K562 (cell line): Measurements from ENCODE around the gene SEC22A. TPM values are rescaled to one million over a fixed set of nuclear protein-coding genes. Genes with fewer than 3 reads are reported as not detected.

ENCODE experiments used
- ATAC-seq: fragments of 200-7000 bp; cut with Tn5 transposase; 3 replicates; pipeline ENCODE4 v1.9.1; 2020; ENCODE audit warnings: moderate library complexity
- BruUV-seq: library from RNA; stranded (reverse); fragments of 400-500 nt; replicated peaks from 2 replicates; lab custom pipeline; 2021; lab: Mats Ljungman, UMichigan
- CTCF ChIA-PET: fragments of 300-600 bp; formaldehyde crosslinking; extraction: SDS; loops from one replicate; lab custom pipeline; 2021; ENCODE audit warnings: low intra/inter-chr PET ratio; lab: Yijun Ruan, JAX
- POLR2A ChIA-PET: fragments of 300-600, 350-650 bp; sonication (Branson Sonifier 250); formaldehyde crosslinking; extraction: SDS; loops from one replicate; lab custom pipeline; 2021; ENCODE audit warnings: antibody characterized with exemption, inconsistent platforms; lab: Yijun Ruan, JAX
- DNase-seq, 4 experiments: peaks; one replicate each; pipeline versions ENCODE4 v3.0.0 to v3.0.0-alpha.2; 2011 to 2018; ENCODE audit warnings: low spot score in 3 of 4, mixed read lengths in 3 of 4; ENCODE audit errors: extremely low read depth in 1 of 4
- FAIRE-seq: peaks from 2 replicates; lab custom pipeline; 2011; peaks lifted over from hg19 to GRCh38; lab: Jason Lieb, UNC
- H2AFZ ChIP-seq: 2 replicates; pipeline ENCODE4 v1.6.0; 2011; ENCODE audit warnings: low read depth, low read length, control low read depth, inconsistent platforms
- H3K27ac ChIP-seq: fragments of 200-600 bp; 3 replicates; pipeline ENCODE4 v1.8.0; 2011; ENCODE audit warnings: low read depth, mild to moderate bottlenecking, control low read depth, inconsistent platforms, low read length, moderate library complexity, mixed read lengths; ENCODE audit errors: extremely low read depth
- H3K27me3 ChIP-seq, 2 experiments: fragments of 300-600 bp in 1 of 2; 2 replicates in 1 of 2; 3 replicates in 1 of 2; pipeline versions ENCODE4 v1.6.0 to v1.8.0; 2011; ENCODE audit warnings: inconsistent platforms in 2 of 2, low read length in 2 of 2, mild to moderate bottlenecking in 1 of 2, mixed read lengths in 1 of 2, moderate library complexity in 1 of 2; ENCODE audit not compliant: control insufficient read depth in 2 of 2, insufficient read depth in 2 of 2
- H3K36me3 ChIP-seq: fragments of 300-600 bp; 3 replicates; pipeline ENCODE4 v1.8.0; 2011; ENCODE audit warnings: mild to moderate bottlenecking, low read length, inconsistent platforms; ENCODE audit not compliant: control insufficient read depth, insufficient read depth
- H3K4me1 ChIP-seq, 2 experiments: fragments of 200-600 bp in 1 of 2; replicated peaks in 1 of 2; 2 replicates in 1 of 2; 3 replicates in 1 of 2; pipeline versions ENCODE4 v1.5.1 to v1.8.0; 2011; ENCODE audit warnings: inconsistent platforms in 2 of 2, low read length in 2 of 2, mild to moderate bottlenecking in 1 of 2, mixed read lengths in 1 of 2, moderate library complexity in 1 of 2; ENCODE audit not compliant: control insufficient read depth in 2 of 2, insufficient read depth in 2 of 2
- H3K4me2 ChIP-seq: 2 replicates; pipeline ENCODE4 v1.6.1; 2011; ENCODE audit warnings: low read length, control low read depth, inconsistent platforms, mixed read lengths; ENCODE audit not compliant: insufficient read depth
- H3K4me3 ChIP-seq: fragments of 200-600 bp; sonication (generic), shearing (Covaris generic); 2 replicates; pipeline ENCODE4 v1.5.1; 2016; ENCODE audit warnings: control low read depth, inconsistent platforms
- H3K79me2 ChIP-seq: fragments of 200-600 bp; 3 replicates; pipeline ENCODE4 v1.8.0; 2011; ENCODE audit warnings: low read length, inconsistent platforms; ENCODE audit not compliant: control insufficient read depth, insufficient read depth
- H3K9ac ChIP-seq, 2 experiments: 2 replicates each; pipeline versions ENCODE4 v1.6.0 to v1.6.1; 2011; ENCODE audit warnings: low read depth in 2 of 2, low read length in 2 of 2, control low read depth in 1 of 2, inconsistent platforms in 1 of 2, mild to moderate bottlenecking in 1 of 2, mixed read lengths in 1 of 2; ENCODE audit not compliant: insufficient read depth in 1 of 2
- H3K9me1 ChIP-seq: one replicate; pipeline ENCODE4 v1.6.0; 2011; ENCODE audit warnings: inconsistent platforms, mild to moderate bottlenecking, low read length, moderate library complexity; ENCODE audit not compliant: control insufficient read depth, insufficient read depth
- H3K9me3 ChIP-seq: replicated peaks from 2 replicates; pipeline ENCODE4 v1.5.1; 2011; ENCODE audit warnings: low read depth, low read length, inconsistent platforms; ENCODE audit not compliant: control insufficient read depth, insufficient read depth
- H4K20me1 ChIP-seq: replicated peaks from 2 replicates; pipeline ENCODE4 v1.6.1; 2011; ENCODE audit warnings: low read length, inconsistent platforms, mixed read lengths; ENCODE audit not compliant: control insufficient read depth, insufficient read depth
- ETS2 ChIP-seq: IDR thresholded peaks from 2 replicates; pipeline ENCODE4 v1.6.1; 2016; ENCODE audit warnings: borderline replicate concordance, missing genetic modification characterization, mild to moderate bottlenecking, moderate library complexity, missing compliant biosample characterization; ENCODE audit not compliant: poor library complexity, severe bottlenecking
- REST ChIP-seq, 2 experiments: fragments of 450-650 bp; formaldehyde crosslinking in 1 of 2; IDR thresholded peaks; 2 replicates each; pipeline versions ENCODE4 v1.4.0 to v1.6.1; 2014 to 2020; ENCODE audit warnings: mild to moderate bottlenecking in 2 of 2, borderline replicate concordance in 1 of 2, low read depth in 1 of 2
- ZBTB7A ChIP-seq: IDR thresholded peaks from 2 replicates; pipeline ENCODE4 v1.6.1; 2011; ENCODE audit warnings: low read depth, mild to moderate bottlenecking, low read length, moderate library complexity, borderline replicate concordance; ENCODE audit not compliant: control insufficient read depth
- WGBS: fragments of 100-300 bp; shearing (Covaris generic); methylation state at CpG from one replicate; pipeline ENCODE4 v1.1.6; 2016; ENCODE audit warnings: low coverage, mixed read lengths; ENCODE audit not compliant: insufficient coverage; ENCODE audit errors: missing lambda C conversion rate; 5-methylcytosine and 5-hydroxymethylcytosine counted together
- in situ Hi-C: fragments of 300-500 bp; cut with MboI; formaldehyde crosslinking; loops from 4 replicates; pipeline ENCODE4 v1.15.0; 2018; ENCODE audit warnings: inconsistent platforms, mixed read lengths
- intact Hi-C: fragments of 100-400 bp; cut with micrococcal nuclease; formaldehyde crosslinking; loops from 2 replicates; pipeline ENCODE4 v1.14.2; 2022
- polyA plus RNA-seq, 8 experiments: library from polyadenylated mRNA; depleted of rRNA in 4 of 8; stranded (reverse) in 5 of 8; unstranded in 3 of 8; fragments of >200 nt; fragmentation: Nextera tagmentation in 2 of 8; fragmentation: Illumina TruSeq in 1 of 8; extraction: Ambion mirVana in 2 of 8; extraction: Trizol in 1 of 8; gene quantifications; 2 replicates each; pipeline versions ENCODE4 v1.2.1 to v1.2.3, GENCODE V29; 2011 to 2014; ENCODE audit warnings: inconsistent platforms in 1 of 8, missing spikeins in 1 of 8
- total RNA-seq, 7 experiments: library from RNA; depleted of rRNA in 6 of 7; stranded (reverse); fragments of >200 nt in 6 of 7; fragmentation: Illumina TruSeq in 2 of 7; extraction: Trizol in 2 of 7; gene quantifications; 2 replicates each; pipeline versions ENCODE4 v1.2.1 to v1.2.3, GENCODE V29; 2011 to 2021; ENCODE audit warnings: low replicate concordance in 1 of 7

SEC22A gene
- total and polyA plus RNA-seq, 9 of the 15 experiments (the other 6 are each of a cell fraction or from before 2014, with no cell fraction given) = 7.9 to 44.5 (median 20.5) TPM

- H3K9me1 ChIP-seq = no peaks in the 10 kb centered on the region
- H3K4me2 ChIP-seq = no peak overlapping the region
- H3K79me2 ChIP-seq = no peaks in the 10 kb centered on the region
- CTCF ChIA-PET = no interaction called here
- no TSS peak for BruUV-seq
- ATAC-seq = no peak
- H3K27me3 ChIP-seq = peaks cover 2 to 61% of the 10 kb centered on the region in 2 experiments; a peak in 2 of 5 replicates
- in situ Hi-C loops (no loop called here), intact Hi-C loops (no loop called here)
- no peak for TF ChIP-seq ETS2
- TF ChIP-seq REST (IDR thresholded peaks at IDR 0.05; ENCODE audit: borderline replicate concordance) = no peak
- TF ChIP-seq REST (CRISPR knock-in tag; IDR thresholded peaks at IDR 0.05; ENCODE audit: low read depth) = no peak
- no peak for TF ChIP-seq ZBTB7A
- H3K36me3 ChIP-seq = no peaks in the 10 kb centered on the region
- H3K4me3 ChIP-seq = no peak overlapping the region
- 0% methylated on average over 6 of the region's 7 CpGs for WGBS
- H3K27ac ChIP-seq = no peak overlapping the region
- FAIRE-seq = no peak
- no peaks in the 10 kb centered on the region for H3K9me3 ChIP-seq
- H3K9ac ChIP-seq = no peak overlapping the region
- DNase-seq = no peak
- H4K20me1 ChIP-seq = no peaks in the 10 kb centered on the region
- H2AFZ ChIP-seq = no peak overlapping the region
- H3K4me1 ChIP-seq = no peaks in the 10 kb centered on the region; a peak in 1 of 5 replicates
- POLR2A ChIA-PET = no interaction called here
Observed at GRCh38 chr3:123296261-123296660, 94.5 kb downstream of the SEC22A start.
